Measurements from ENCODE around the gene MFN2. TPM values are rescaled to one million over a fixed set of nuclear protein-coding genes. Genes with fewer than 3 reads are reported as not detected.

MFN2 gene
- total and polyA plus RNA-seq, 2 of the 8 experiments (the other 6 are each of a cell fraction or from before 2014, with no cell fraction given) = 34.0 to 62.5 TPM

GRCh38 chr1:11991969-11992676 is 11.9 kb downstream of the MFN2 start:
- H3K56ac ChIP-seq (replicated peaks; ENCODE audit: insufficient read length, low read depth, low read length) = no peak overlapping the region
- H3K9me3 ChIP-seq (ENCODE audit: insufficient read depth in 2 of 2, low read depth in 1 of 2, low read length in 1 of 2) = no peaks in the 10 kb centered on the region
- no peak overlapping the region for H2BK120ac ChIP-seq (replicated peaks; ENCODE audit: low read depth, low read length)
- no peak overlapping the region for H4K8ac ChIP-seq (ENCODE audit: extremely low read depth, insufficient read depth, low read length)
- H2BK5ac ChIP-seq (ENCODE audit: low read depth, low read length) = no peak overlapping the region; the same call in 1 of the 2 replicates
- no peak for FAIRE-seq
- H2AFZ ChIP-seq (ENCODE audit: low read length) = no peak overlapping the region
- no peak overlapping the region for H3K9ac ChIP-seq (replicated peaks in 1 of 4; ENCODE audit: extremely low read depth in 1 of 4, low read depth in 3 of 4, low read length in 3 of 4)
- CTCF ChIA-PET (ENCODE audit: partially characterized antibody) = interaction anchor here (0.7 to 2.0 kb wide), 3 partner anchors 8 to 16 kb away, joined by 3 to 7 read pairs (median 5); no protein-coding TSS in a partner anchor
- H2BK15ac ChIP-seq (ENCODE audit: low read length) = no peak overlapping the region
- POLR2A ChIA-PET (ENCODE audit: partially characterized antibody) = interaction anchor here (0.8 to 2.1 kb wide), 4 partner anchors 12 to 83 kb away, joined by 3 to 11 read pairs (median 5); partner anchors contain the start of gene MFN2
- H3K23ac ChIP-seq (ENCODE audit: insufficient read length) = no peak overlapping the region
- 92% methylated on average over 16 of the region's 16 CpGs; no CpG with 5 or more reads in 1 of the 2 experiments for WGBS, 2 experiments (ENCODE audit: extremely low coverage in 1 of 2, insufficient coverage in 1 of 2, insufficient read length in 1 of 2, insufficient replicate concordance in 2 of 2, low coverage in 1 of 2, low lambda C conversion rate in 2 of 2, missing lambda C conversion rate in 1 of 2)
- H3K18ac ChIP-seq (ENCODE audit: extremely low read depth, low read length) = no peak overlapping the region
- no peaks in the 10 kb centered on the region for H3K23me2 ChIP-seq (ENCODE audit: low read depth, low read length)
- no peak overlapping the region for H4K91ac ChIP-seq (replicated peaks; ENCODE audit: insufficient read length, low read length)
- H2BK20ac ChIP-seq (ENCODE audit: low read length) = no peak overlapping the region
- no peak for DNase-seq (ENCODE audit: low read depth in 1 of 2, low spot score in 2 of 2)
- no peaks in the 10 kb centered on the region for H3K4me1 ChIP-seq (replicated peaks in 1 of 4; ENCODE audit: control insufficient read depth in 3 of 4, insufficient read depth in 4 of 4, low read length in 3 of 4)
- H2BK12ac ChIP-seq (ENCODE audit: low read depth, low read length) = no peak overlapping the region
- no peak overlapping the region for H3K27ac ChIP-seq (ENCODE audit: low read depth, low read length)
- no peak overlapping the region for H3K14ac ChIP-seq (ENCODE audit: insufficient read length)
- H3K79me2 ChIP-seq (ENCODE audit: control insufficient read depth in 1 of 2, insufficient read depth in 2 of 2, low read length in 2 of 2) = peaks cover 0 to 11% of the 10 kb centered on the region in 2 experiments; a peak in 2 of 4 replicates
- no peak overlapping the region for H3K4ac ChIP-seq (replicated peaks; ENCODE audit: insufficient read length, low read depth, low read length)
- no peak overlapping the region for H4K5ac ChIP-seq (ENCODE audit: insufficient read length, low read depth, low read length)
- no peaks in the 10 kb centered on the region for H3K27me3 ChIP-seq (replicated peaks in 1 of 4; ENCODE audit: control insufficient read depth in 3 of 4, extremely low read depth in 1 of 4, insufficient read depth in 3 of 4, low read length in 3 of 4)
- H3K4me2 ChIP-seq (ENCODE audit: insufficient read depth in 1 of 2, low read depth in 2 of 2, low read length in 2 of 2) = no peak overlapping the region
- H2AK5ac ChIP-seq (ENCODE audit: low read depth, low read length) = no peak overlapping the region
- H3K36me3 ChIP-seq (ENCODE audit: control insufficient read depth in 2 of 4, insufficient read depth in 4 of 4, low read length in 3 of 4) = peaks cover 11 to 53% (median 33%) of the 10 kb centered on the region in 4 experiments
- H3K4me3 ChIP-seq (ENCODE audit: extremely low read depth in 1 of 4, insufficient read depth in 2 of 4, low read depth in 3 of 4, low read length in 4 of 4) = no peak overlapping the region
- peaks cover 3 to 16% of the 10 kb centered on the region in 2 experiments for H4K20me1 ChIP-seq (replicated peaks in 1 of 2; ENCODE audit: control insufficient read depth in 1 of 2, insufficient read depth in 2 of 2, low read length in 2 of 2)
- H3K79me1 ChIP-seq (ENCODE audit: low read depth, low read length) = peaks cover 2% of the 10 kb centered on the region; the same call in 1 of the 2 replicates
- TF ChIP-seq POU5F1 (IDR thresholded peaks at IDR 0.05; ENCODE audit: low read depth, low read length) = no peak
- TF ChIP-seq GABPA (IDR thresholded peaks at IDR 0.05; ENCODE audit: borderline replicate concordance, insufficient read depth, low read length) = no peak
- no peak for TF ChIP-seq TAF7 (optimal IDR thresholded peaks at IDR 0.05; ENCODE audit: borderline replicate concordance, low read depth, low read length)
- TF ChIP-seq, protein P1, sequence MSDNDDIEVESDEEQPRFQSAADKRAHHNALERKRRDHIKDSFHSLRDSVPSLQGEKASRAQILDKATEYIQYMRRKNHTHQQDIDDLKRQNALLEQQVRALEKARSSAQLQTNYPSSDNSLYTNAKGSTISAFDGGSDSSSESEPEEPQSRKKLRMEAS (IDR thresholded peaks at IDR 0.05) = no peak
- TF ChIP-seq MAFK (IDR thresholded peaks at IDR 0.05; ENCODE audit: low read depth, low read length) = no peak
- TF ChIP-seq RBBP5 (IDR thresholded peaks at IDR 0.05; ENCODE audit: borderline replicate concordance, low read depth, low read length) = no peak
- TF ChIP-seq RNF2 (IDR thresholded peaks at IDR 0.05; ENCODE audit: borderline replicate concordance, low read depth, low read length, missing control alignments, poor library complexity, severe bottlenecking) = no peak
- TF ChIP-seq SAP30 (IDR thresholded peaks at IDR 0.05; ENCODE audit: insufficient read depth, insufficient replicate concordance, low read length) = no peak
- TF ChIP-seq RXRA (IDR thresholded peaks at IDR 0.05; ENCODE audit: insufficient read depth, low read depth, low read length) = no peak

All from H1 (cell line).